ENCODE results near the gene PSTPIP1. TPM values are rescaled to one million over a fixed set of nuclear protein-coding genes. Genes with fewer than 3 reads are reported as not detected.

The PSTPIP1 gene
- polyA plus RNA-seq, 3 donors, result 1.0 to 1.7 (median 1.0) TPM

GRCh38 chr15:76994496-76994895 lies 430 bp upstream of the PSTPIP1 start:
- no peak for DNase-seq (ENCODE audit: extremely low read depth in 1 of 11, low read depth in 9 of 11, low spot score in 4 of 11)

- DNase-seq (ENCODE audit: extremely low read depth in 1 of 11, low read depth in 9 of 11, low spot score in 4 of 11), result no peak
These were observed 1.2 kb downstream of the PSTPIP1 start for GRCh38 chr15:76996076-76996525.

- no peak for DNase-seq (ENCODE audit: extremely low read depth in 1 of 11, low read depth in 9 of 11, low spot score in 4 of 11)
These were observed 1.8 kb downstream of the PSTPIP1 start for GRCh38 chr15:76996526-76997401.

- no peak for DNase-seq (ENCODE audit: extremely low read depth in 1 of 11, low read depth in 9 of 11, low spot score in 4 of 11)
These were observed 3.8 kb downstream of the PSTPIP1 start for GRCh38 chr15:76998663-76999285.

- DNase-seq (ENCODE audit: extremely low read depth in 1 of 11, low read depth in 9 of 11, low spot score in 4 of 11), result no peak
These were observed 5.1 kb downstream of the PSTPIP1 start for GRCh38 chr15:76999996-77000395.

GRCh38 chr15:77001351-77001750 lies 6.4 kb downstream of the PSTPIP1 start:
- no peak for DNase-seq (ENCODE audit: extremely low read depth in 1 of 11, low read depth in 9 of 11, low spot score in 4 of 11)

- no peak for DNase-seq (ENCODE audit: extremely low read depth in 1 of 11, low read depth in 9 of 11, low spot score in 4 of 11)
These were observed 7.0 kb downstream of the PSTPIP1 start for GRCh38 chr15:77001966-77002365.

DNA sequence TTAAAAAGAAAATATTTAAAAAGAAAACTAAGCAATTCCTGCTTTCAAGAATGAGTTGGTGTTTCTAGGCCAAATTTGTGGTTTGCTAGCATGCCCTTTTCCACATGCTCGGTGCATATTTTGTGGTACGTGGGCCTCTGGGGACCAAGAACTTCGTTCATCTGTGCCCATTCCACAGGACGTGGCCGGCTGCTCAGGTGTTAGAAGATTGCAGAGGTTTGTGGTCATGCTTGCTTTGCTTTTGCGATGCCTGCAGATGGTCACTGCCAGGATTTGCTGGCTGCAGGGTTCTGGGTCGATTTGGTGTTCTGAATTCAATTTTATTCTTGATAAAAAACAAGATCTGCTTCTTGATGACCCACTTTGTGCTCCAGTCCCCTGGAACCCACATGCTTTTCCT lies 7.5 kb downstream of the PSTPIP1 start:
- DNase-seq (ENCODE audit: extremely low read depth in 1 of 11, low read depth in 9 of 11, low spot score in 4 of 11), result no peak

GRCh38 chr15:77002954-77003912 lies 8.3 kb downstream of the PSTPIP1 start:
- DNase-seq (ENCODE audit: extremely low read depth in 1 of 11, low read depth in 9 of 11, low spot score in 4 of 11), result no peak

DNA sequence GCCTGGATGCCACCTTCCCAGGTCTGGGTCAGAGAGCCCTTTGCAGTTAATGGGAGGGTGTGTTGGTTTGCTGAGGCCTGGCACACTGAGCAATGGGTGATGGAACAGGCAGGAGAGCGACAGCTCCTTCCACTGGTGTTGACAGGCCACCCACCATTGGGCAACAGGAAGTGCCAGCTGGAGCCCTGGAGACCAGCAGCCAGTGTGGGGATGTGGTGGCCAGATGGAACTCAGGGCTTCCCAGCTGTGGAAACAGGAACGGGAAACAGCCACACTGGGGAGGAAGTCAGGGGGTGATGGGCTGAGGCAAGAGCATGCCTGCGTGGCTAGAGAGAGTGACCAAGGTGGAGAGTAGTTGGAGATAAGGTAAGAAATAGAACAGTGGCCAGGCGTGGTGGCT lies 9.3 kb downstream of the PSTPIP1 start:
- no peak for DNase-seq (ENCODE audit: extremely low read depth in 1 of 11, low read depth in 9 of 11, low spot score in 4 of 11)

DNA sequence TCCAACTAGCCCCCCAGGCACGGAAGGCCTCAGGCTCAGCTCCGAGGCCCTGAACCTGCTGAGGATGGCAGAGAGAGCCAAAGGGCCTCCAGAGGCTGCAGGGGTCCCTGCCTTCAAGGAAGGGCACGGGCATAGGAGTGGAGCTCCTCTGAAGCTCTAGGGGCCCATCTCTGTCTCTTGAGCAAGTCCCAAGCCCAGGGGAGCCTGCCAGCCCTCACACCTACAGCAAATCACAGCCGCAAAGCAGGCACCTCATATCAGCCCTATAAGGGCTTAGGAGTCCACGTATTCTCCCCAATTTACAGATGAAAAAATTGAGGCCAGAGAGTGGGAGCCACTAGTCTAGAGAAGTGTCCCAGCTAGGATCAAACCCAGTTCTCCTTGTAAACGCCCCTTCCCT lies 14.2 kb downstream of the PSTPIP1 start:
- no peak for DNase-seq (ENCODE audit: extremely low read depth in 1 of 11, low read depth in 9 of 11, low spot score in 4 of 11)

- no peak for DNase-seq (ENCODE audit: extremely low read depth in 1 of 11, low read depth in 9 of 11, low spot score in 4 of 11)
These were observed 14.9 kb downstream of the PSTPIP1 start for GRCh38 chr15:77009646-77010311.

DNA sequence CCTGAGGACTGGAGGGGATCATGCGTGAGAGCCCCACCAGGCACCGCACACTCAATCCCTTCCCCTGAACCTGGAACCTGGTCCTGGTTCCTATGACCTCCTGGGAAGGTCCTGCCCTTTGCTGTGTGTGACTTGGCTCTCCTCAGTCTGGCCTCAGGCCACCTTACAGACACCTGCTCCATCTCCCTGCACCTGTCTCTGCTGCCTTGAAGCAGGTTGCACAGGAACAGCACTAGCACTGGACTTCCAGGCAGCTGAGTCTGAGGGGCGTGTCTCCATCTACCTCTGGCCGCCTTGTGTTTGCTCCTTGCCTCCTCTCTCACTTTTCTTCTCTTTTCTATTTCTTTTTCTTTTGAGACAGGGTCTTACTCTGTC lies 15.4 kb downstream of the PSTPIP1 start:
- DNase-seq (ENCODE audit: extremely low read depth in 1 of 11, low read depth in 9 of 11, low spot score in 4 of 11), result no peak

- DNase-seq (ENCODE audit: extremely low read depth in 1 of 11, low read depth in 9 of 11, low spot score in 4 of 11), result no peak
These were observed 15.9 kb downstream of the PSTPIP1 start for GRCh38 chr15:77010857-77011256.

DNA sequence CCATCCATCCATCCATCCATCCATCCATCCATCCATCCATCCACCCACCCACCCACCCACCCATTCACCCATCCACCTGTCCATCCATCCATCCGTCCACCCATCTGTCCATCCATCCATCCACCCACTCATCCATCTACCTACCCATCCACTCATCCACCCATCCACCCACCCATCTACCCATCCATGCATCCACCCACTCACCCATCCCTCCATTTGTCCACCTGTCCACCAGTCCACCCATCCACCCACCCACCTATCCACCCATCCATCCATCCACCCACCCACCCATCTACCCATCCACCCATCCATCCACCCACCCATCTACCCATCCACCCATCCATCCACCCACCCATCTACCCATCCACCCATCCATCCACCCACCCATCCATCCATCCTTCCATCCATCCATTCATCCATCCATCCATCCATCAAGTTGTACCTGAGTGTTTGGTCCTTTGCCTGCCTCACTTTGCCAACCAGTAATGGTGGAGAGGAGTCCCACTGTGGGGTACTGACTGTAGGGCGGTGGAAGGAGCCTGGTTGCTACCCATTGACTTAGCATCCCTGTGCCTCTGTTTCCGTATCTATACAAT lies 17.3 kb downstream of the PSTPIP1 start:
- no peak for DNase-seq (ENCODE audit: extremely low read depth in 1 of 11, low read depth in 9 of 11, low spot score in 4 of 11)

- no peak for DNase-seq (ENCODE audit: extremely low read depth in 1 of 11, low read depth in 9 of 11, low spot score in 4 of 11)
These were observed 17.9 kb downstream of the PSTPIP1 start for GRCh38 chr15:77012868-77013267.

- no peak for DNase-seq (ENCODE audit: extremely low read depth in 1 of 11, low read depth in 9 of 11, low spot score in 4 of 11)
These were observed 18.8 kb downstream of the PSTPIP1 start for GRCh38 chr15:77013776-77014131.

- DNase-seq (ENCODE audit: extremely low read depth in 1 of 11, low read depth in 9 of 11, low spot score in 4 of 11), result no peak
These were observed 19.5 kb downstream of the PSTPIP1 start for GRCh38 chr15:77014132-77015081.

All from renal cortex interstitium (tissue), 11 donors.